Ovary (tissue), 9 donors: ENCODE measurements around the gene SYCP2L. TPM values are rescaled to one million over a fixed set of nuclear protein-coding genes. Genes with fewer than 3 reads are reported as not detected.

Experiments used
- DNase-seq, 5 donors: peaks; one replicate each; pipeline ENCODE4 v3.0.0-alpha.2; 2019 to 2020
- H3K27ac ChIP-seq, 2 donors: fragments of 200-600 bp; one replicate each; pipeline versions ENCODE4 v1.5.1 to v1.8.0; 2019 to 2022
- H3K27me3 ChIP-seq: fragments of 200-600 bp; one replicate; pipeline ENCODE4 v1.8.0; 2022
- H3K36me3 ChIP-seq: fragments of 200-600 bp; sonication (generic); one replicate; pipeline ENCODE4 v1.5.1; 2019
- H3K4me1 ChIP-seq: one replicate; pipeline ENCODE4 v1.8.1; 2013; ENCODE audit warnings: mild to moderate bottlenecking, moderate library complexity; ENCODE audit not compliant: insufficient read depth
- H3K4me3 ChIP-seq: fragments of 200-600 bp; sonication (generic); one replicate; pipeline ENCODE4 v1.5.1; 2017
- H3K9me3 ChIP-seq, 2 donors: fragments of 200-600 bp in 1 of 2; sonication (generic) in 1 of 2; one replicate each; pipeline versions ENCODE4 v1.5.1 to v1.8.1; 2013 to 2019; ENCODE audit warnings: mild to moderate bottlenecking in 1 of 2, moderate library complexity in 1 of 2
- EP300 ChIP-seq: sonication (generic); formaldehyde crosslinking; IDR thresholded peaks from one replicate; pipeline ENCODE4 v1.6.1; 2017; ENCODE audit warnings: antibody characterized with exemption
- POLR2A ChIP-seq: fragments of 450-650 bp; IDR thresholded peaks from one replicate; pipeline ENCODE4 v1.6.1; 2017; ENCODE audit warnings: antibody characterized with exemption, mild to moderate bottlenecking, moderate library complexity
- WGBS, 3 donors: extraction: QIAGEN DNeasy Blood & Tissue Kit in 1 of 3; methylation state at CpG; one replicate each; pipeline versions ENCODE4 v1.1.5 to v1.1.7; 2013 to 2017; 5-methylcytosine and 5-hydroxymethylcytosine counted together
- intact Hi-C, 4 donors: fragments of 100-400 bp; cut with DNase I; formaldehyde crosslinking; loops; one replicate each; pipeline versions ENCODE4 v1.11.0 to v1.15.1; 2022 to 2023
- polyA plus RNA-seq, 2 donors: library from polyadenylated mRNA; stranded (reverse); fragments of 200-250 nt in 1 of 2; fragments of 350-450 nt in 1 of 2; fragmentation: Illumina TruSeq in 1 of 2; extraction: RNeasy Lipid Tissue Mini Kit (QIAGEN cat#74804) in 1 of 2; gene quantifications; one replicate each; pipeline ENCODE4 v1.2.3, GENCODE V29; 2013 to 2014
- total RNA-seq, 7 donors: library from RNA; depleted of rRNA in 2 of 7; stranded (reverse); fragments of >200 nt in 2 of 7; fragmentation: NEBNext Ultra II Directional in 3 of 7; extraction: Animal tissue kit (Norgen Biotek cat#: 25700) in 3 of 7; gene quantifications; one replicate each; pipeline versions ENCODE4 v1.1.0 to v1.2.4, GENCODE V29; 2016 to 2023
- TF ChIP-seq, protein P1 (sequence below), 3 donors: fragments of 450-650 bp in 2 of 3; fragments of 200-600 bp in 1 of 3; IDR thresholded peaks; one replicate each; pipeline versions ENCODE4 v1.5.1 to v1.8.0; 2016 to 2022; ENCODE audit warnings: antibody characterized with exemption in 3 of 3, mild to moderate bottlenecking in 1 of 3
- donor health status: DM: no; HTN: no; CAD: no; lungs with moderate emphysema.
- donor health status: DM: no; HTN: no; CAD: no.
- donor health status: Bipolar disorder and iron deficiency.
- donor health status: DM: yes; HTN: yes; CAD: no.
- donor health status: DM: no; HTN: no; CAD: no.
- donor health status: DM: yes; HTN: yes; CAD: no.

SYCP2L gene
- total and polyA plus RNA-seq, 9 donors, result 0.41 to 2.1 (median 1.2) TPM

DNA sequence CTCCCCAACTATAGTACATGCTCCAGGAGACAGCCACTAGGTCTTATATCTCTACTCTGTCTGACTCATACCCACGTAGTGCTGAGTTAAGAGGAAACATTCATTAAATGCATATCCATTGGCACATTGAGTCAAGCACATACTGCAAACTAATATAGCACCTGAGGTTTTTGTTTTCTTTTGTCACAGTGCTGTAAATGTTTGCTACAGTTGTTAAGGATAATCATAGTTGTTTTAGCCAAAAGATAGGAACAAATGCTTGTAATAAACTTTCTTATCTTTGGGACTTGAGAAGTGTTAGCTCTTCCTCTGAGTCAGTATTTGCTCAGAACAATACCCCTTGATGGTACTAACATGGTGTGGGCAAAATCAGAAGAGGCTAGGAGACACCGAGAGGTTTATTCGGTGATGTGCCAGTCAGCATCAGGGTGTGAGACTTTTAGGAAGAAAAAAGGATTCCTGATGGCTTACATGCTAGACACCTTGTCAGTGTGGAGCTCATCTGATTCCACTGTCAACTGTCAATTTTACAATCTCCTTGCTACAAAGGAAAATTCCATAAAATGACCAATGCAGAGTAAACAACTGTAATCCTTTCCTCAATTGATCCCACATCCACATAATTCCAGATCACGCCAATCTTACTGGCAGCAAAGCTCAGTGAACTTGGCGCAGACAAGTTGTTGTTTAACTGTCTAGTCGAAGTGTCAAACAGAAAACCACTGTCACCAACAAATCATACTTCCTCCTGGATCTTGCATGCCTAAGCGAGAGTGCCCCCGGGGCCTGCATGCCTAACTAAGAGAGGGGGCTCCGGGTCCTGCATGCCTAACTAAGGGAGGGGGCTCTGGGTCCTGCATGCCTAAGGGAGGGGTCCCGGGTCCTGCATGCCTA lies 121.1 kb downstream of the SYCP2L start:
- no peaks in the 10 kb centered on the region for H3K9me3 ChIP-seq
- H3K4me3 ChIP-seq, result no peak overlapping the region
- no peaks in the 10 kb centered on the region for H3K4me1 ChIP-seq
- no peak for DNase-seq
- no peak overlapping the region for H3K27ac ChIP-seq
- H3K36me3 ChIP-seq, result no peaks in the 10 kb centered on the region
- 67 to 77% (median 72%) methylated on average over 10 of the region's 10 CpGs for WGBS, 3 donors
- TF ChIP-seq EP300 (no peak), POLR2A (no peak)
- intact Hi-C loops, result no loop called here
- H3K27me3 ChIP-seq, result no peaks in the 10 kb centered on the region

DNA sequence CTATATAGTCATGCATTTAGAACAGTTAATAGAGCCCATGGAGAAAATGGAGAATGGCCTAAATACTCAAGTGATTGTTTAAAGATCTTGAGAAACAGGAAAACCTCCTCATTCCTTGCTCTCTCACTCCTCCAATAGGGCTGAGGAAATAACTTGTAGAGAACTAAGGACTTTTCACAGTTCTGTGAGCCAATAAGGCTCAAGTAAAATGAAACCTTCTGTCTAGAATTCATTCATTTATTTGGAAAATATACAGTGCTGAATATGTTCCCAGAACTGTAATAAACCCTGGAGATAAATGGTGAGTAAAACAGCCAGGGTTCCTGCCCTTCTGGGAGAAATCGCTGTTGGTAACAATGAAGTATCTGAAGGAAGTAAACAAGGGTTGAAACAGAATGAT lies 122.0 kb downstream of the SYCP2L start:
- Histone ChIP-seq H3K4me3 (no peak overlapping the region), H3K27me3 (no peaks in the 10 kb centered on the region), H3K36me3 (no peaks in the 10 kb centered on the region), H3K27ac (no peak overlapping the region), H3K9me3 (no peaks in the 10 kb centered on the region), H3K4me1 (no peaks in the 10 kb centered on the region)
- 5 to 11% (median 10%) methylated on average over 1 of the region's 1 CpG for WGBS, 3 donors
- TF ChIP-seq EP300 (no peak), POLR2A (no peak)
- TF ChIP-seq, protein P1, sequence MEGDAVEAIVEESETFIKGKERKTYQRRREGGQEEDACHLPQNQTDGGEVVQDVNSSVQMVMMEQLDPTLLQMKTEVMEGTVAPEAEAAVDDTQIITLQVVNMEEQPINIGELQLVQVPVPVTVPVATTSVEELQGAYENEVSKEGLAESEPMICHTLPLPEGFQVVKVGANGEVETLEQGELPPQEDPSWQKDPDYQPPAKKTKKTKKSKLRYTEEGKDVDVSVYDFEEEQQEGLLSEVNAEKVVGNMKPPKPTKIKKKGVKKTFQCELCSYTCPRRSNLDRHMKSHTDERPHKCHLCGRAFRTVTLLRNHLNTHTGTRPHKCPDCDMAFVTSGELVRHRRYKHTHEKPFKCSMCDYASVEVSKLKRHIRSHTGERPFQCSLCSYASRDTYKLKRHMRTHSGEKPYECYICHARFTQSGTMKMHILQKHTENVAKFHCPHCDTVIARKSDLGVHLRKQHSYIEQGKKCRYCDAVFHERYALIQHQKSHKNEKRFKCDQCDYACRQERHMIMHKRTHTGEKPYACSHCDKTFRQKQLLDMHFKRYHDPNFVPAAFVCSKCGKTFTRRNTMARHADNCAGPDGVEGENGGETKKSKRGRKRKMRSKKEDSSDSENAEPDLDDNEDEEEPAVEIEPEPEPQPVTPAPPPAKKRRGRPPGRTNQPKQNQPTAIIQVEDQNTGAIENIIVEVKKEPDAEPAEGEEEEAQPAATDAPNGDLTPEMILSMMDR (IDR thresholded peaks at IDR 0.05), result no peak
- no peak for DNase-seq
- intact Hi-C loops, result no loop called here

DNA sequence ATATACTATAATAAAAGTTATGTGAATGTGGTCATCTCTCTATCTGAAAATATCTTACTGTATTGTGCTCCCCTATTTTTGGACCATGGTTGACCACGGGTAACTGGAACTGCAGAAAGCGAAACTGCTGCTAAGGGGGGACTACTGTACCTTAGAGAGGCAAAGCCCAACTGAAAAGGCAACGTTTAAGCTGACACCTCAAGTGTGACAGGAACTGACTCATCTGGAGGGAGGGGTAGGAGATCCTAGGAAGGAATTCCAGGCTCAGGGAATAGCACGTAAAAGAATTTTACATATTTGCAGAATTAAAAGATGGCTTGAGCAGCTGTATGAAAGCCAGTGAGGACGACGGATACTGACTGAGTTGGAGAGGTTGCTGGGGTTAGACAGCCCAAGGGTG lies 122.5 kb downstream of the SYCP2L start:
- no peaks in the 10 kb centered on the region for H3K36me3 ChIP-seq
- no peaks in the 10 kb centered on the region for H3K9me3 ChIP-seq
- TF ChIP-seq, protein P1 (IDR thresholded peaks at IDR 0.05), result no peak
- TF ChIP-seq EP300 (no peak), POLR2A (no peak)
- no peak for DNase-seq
- H3K27ac ChIP-seq, result no peak overlapping the region
- H3K27me3 ChIP-seq, result no peaks in the 10 kb centered on the region
- WGBS, 3 donors, result 50 to 58% (median 52%) methylated on average over 6 of the region's 6 CpGs
- intact Hi-C loops, result no loop called here
- no peaks in the 10 kb centered on the region for H3K4me1 ChIP-seq
- no peak overlapping the region for H3K4me3 ChIP-seq

DNA sequence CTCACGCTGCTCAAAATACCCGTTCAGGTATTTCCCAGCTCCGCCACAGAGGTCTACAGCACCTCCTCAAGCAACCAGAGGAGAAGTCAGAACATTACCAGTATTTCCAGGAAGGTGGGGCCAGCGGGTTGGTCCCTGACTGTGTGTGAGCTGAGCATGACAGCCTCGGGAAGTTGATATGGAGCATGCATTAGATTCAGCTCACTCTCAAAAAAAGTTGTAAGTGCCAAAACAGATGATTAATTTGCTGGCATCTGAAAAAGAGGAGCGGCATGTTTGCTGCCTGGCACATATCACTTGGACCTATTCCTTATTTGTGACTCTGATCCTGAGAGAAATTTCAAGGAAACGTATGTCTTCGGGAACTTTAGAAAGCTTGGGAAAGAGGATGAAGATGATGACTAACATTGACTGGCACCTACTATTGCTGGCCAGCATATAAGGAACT lies 125.0 kb downstream of the SYCP2L start:
- H3K27me3 ChIP-seq, result no peaks in the 10 kb centered on the region
- no peak overlapping the region for H3K4me3 ChIP-seq
- no peak for TF ChIP-seq POLR2A
- no peak for TF ChIP-seq EP300
- TF ChIP-seq, protein P1 (IDR thresholded peaks at IDR 0.05), result no peak
- no peak overlapping the region for H3K27ac ChIP-seq
- no peaks in the 10 kb centered on the region for H3K9me3 ChIP-seq
- H3K4me1 ChIP-seq, result no peaks in the 10 kb centered on the region
- no peak for DNase-seq
- no peaks in the 10 kb centered on the region for H3K36me3 ChIP-seq
- WGBS, 3 donors, result 58 to 69% (median 61%) methylated on average over 8 of the region's 8 CpGs
- intact Hi-C loops, result no loop called here

DNA sequence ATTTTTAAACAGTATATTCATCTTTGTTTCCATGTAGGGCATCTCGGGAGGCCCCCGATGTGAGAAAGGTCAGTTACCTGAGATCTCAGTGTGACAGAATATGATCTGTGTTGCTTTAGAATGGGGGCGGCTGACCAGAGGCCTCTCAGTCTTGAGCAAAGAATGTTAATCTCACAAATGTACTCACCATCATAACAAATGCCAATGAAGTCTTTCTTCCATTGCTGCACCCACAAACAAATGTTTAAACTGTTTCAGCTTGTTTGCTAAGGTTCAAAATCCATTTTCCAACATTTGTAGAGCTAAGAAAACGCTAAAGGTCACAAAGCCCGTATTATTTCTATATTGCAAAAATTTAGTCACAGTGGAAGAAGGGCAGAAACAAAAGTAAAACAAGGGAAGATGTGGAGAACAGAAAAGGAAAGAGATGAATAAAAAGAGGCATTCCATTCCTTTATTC lies 125.5 kb downstream of the SYCP2L start:
- H3K4me1 ChIP-seq, result no peaks in the 10 kb centered on the region
- H3K27me3 ChIP-seq, result no peaks in the 10 kb centered on the region
- DNase-seq, result no peak
- no peaks in the 10 kb centered on the region for H3K36me3 ChIP-seq
- no peak for TF ChIP-seq POLR2A
- TF ChIP-seq EP300, result no peak
- TF ChIP-seq, protein P1 (IDR thresholded peaks at IDR 0.05), result no peak
- no peaks in the 10 kb centered on the region for H3K9me3 ChIP-seq
- no peak overlapping the region for H3K27ac ChIP-seq
- 48 to 57% (median 55%) methylated on average over 5 of the region's 5 CpGs for WGBS, 3 donors
- intact Hi-C loops, result no loop called here
- H3K4me3 ChIP-seq, result no peak overlapping the region
